Measurements from ENCODE around the gene BCCIP.
A peak's percentile ranks its signal among the peaks of the same experiment; 100 is the strongest.

BCCIP gene

GRCh38 chr10:125815764-125816163, 7.6 kb upstream of the BCCIP start:
- no peak for ATAC-seq (replicated peaks)
- no peaks in the 10 kb centered on the region for H3K27me3 Mint-ChIP-seq
- no peak overlapping the region for H3K27ac Mint-ChIP-seq
- peaks cover 15 to 33% of the 10 kb centered on the region in 2 donors for H3K36me3 Mint-ChIP-seq
- H3K9me3 Mint-ChIP-seq, result no peaks in the 10 kb centered on the region
- peaks cover 1 to 5% of the 10 kb centered on the region in 2 donors for H3K4me1 Mint-ChIP-seq
- no peak overlapping the region for H3K4me3 Mint-ChIP-seq
- DNase-seq, result no peak

GRCh38 chr10:125816548-125816947, 6.8 kb upstream of the BCCIP start:
- Mint-ChIP-seq H3K27ac (no peak overlapping the region), H3K4me3 (no peak overlapping the region)
- no peak for ATAC-seq (replicated peaks)

GRCh38 chr10:125817337-125817946, 5.9 kb upstream of the BCCIP start:
- Mint-ChIP-seq H3K36me3 (peaks cover 10 to 32% of the 10 kb centered on the region in 2 donors), H3K27me3 (no peaks in the 10 kb centered on the region), H3K4me1 (peaks cover 15 to 18% of the 10 kb centered on the region in 2 donors), H3K27ac (no peak overlapping the region), H3K4me3 (no peak overlapping the region), H3K9me3 (no peaks in the 10 kb centered on the region)
- no peak for DNase-seq
- ATAC-seq (replicated peaks), result no peak

More at GRCh38 chr10:125816548-125816947, 6.8 kb upstream of the BCCIP start:
- Mint-ChIP-seq H3K4me1 (peaks cover 9 to 11% of the 10 kb centered on the region in 2 donors), H3K36me3 (peaks cover 12 to 32% of the 10 kb centered on the region in 2 donors), H3K9me3 (no peaks in the 10 kb centered on the region), H3K27me3 (no peaks in the 10 kb centered on the region)
- DNase-seq, result no peak

GRCh38 chr10:125820701-125821100, 2.6 kb upstream of the BCCIP start:
- Mint-ChIP-seq H3K4me1 (peaks cover 15 to 21% of the 10 kb centered on the region in 2 donors), H3K4me3 (no peak overlapping the region), H3K27me3 (no peaks in the 10 kb centered on the region), H3K36me3 (peaks cover 0 to 6% of the 10 kb centered on the region in 2 donors), H3K27ac (no peak overlapping the region), H3K9me3 (no peaks in the 10 kb centered on the region)
- DNase-seq (no peak), ATAC-seq (replicated peaks) (no peak)

GRCh38 chr10:125823663-125824251, 411 bp downstream of the BCCIP start:
- ATAC-seq (replicated peaks) (peak in 1 of 2 donors; percentile 6), DNase-seq (no peak)
- no peaks in the 10 kb centered on the region for H3K27me3 Mint-ChIP-seq

GRCh38 chr10:125824736-125825135, 1.4 kb downstream of the BCCIP start:
- no peaks in the 10 kb centered on the region for H3K9me3 Mint-ChIP-seq
- ATAC-seq (replicated peaks), result no peak
- H3K4me1 Mint-ChIP-seq, result peaks cover 24 to 40% of the 10 kb centered on the region in 2 donors
- no peak overlapping the region for H3K4me3 Mint-ChIP-seq
- peaks cover 15 to 21% of the 10 kb centered on the region in 2 donors for H3K36me3 Mint-ChIP-seq
- H3K27me3 Mint-ChIP-seq, result no peaks in the 10 kb centered on the region
- H3K27ac Mint-ChIP-seq, result no peak overlapping the region
- no peak for DNase-seq

More at GRCh38 chr10:125823663-125824251, 411 bp downstream of the BCCIP start:
- Mint-ChIP-seq H3K27ac (no peak overlapping the region), H3K9me3 (no peaks in the 10 kb centered on the region), H3K4me3 (no peak overlapping the region), H3K36me3 (peaks cover 10 to 15% of the 10 kb centered on the region in 2 donors), H3K4me1 (peaks cover 20 to 40% of the 10 kb centered on the region in 2 donors)

- H3K4me1 Mint-ChIP-seq, result peaks cover 8 to 25% of the 10 kb centered on the region in 2 donors
- no peak overlapping the region for H3K27ac Mint-ChIP-seq
- DNase-seq (no peak), ATAC-seq (replicated peaks) (no peak)
- H3K4me3 Mint-ChIP-seq, result no peak overlapping the region
- H3K27me3 Mint-ChIP-seq, result no peaks in the 10 kb centered on the region
- H3K36me3 Mint-ChIP-seq, result peaks cover 20 to 23% of the 10 kb centered on the region in 2 donors
- H3K9me3 Mint-ChIP-seq, result no peaks in the 10 kb centered on the region
These were observed 3.8 kb downstream of the BCCIP start for GRCh38 chr10:125827133-125827532.

- no peak overlapping the region for H3K27ac Mint-ChIP-seq
These were observed 5.0 kb downstream of the BCCIP start for GRCh38 chr10:125828311-125828710.

GRCh38 chr10:125836746-125837145, 13.4 kb downstream of the BCCIP start:
- Mint-ChIP-seq H3K27me3 (no peaks in the 10 kb centered on the region), H3K9me3 (no peaks in the 10 kb centered on the region), H3K4me3 (no peak overlapping the region), H3K27ac (peak overlapping the region; percentile 67), H3K4me1 (peaks cover 0 to 2% of the 10 kb centered on the region in 2 donors), H3K36me3 (peaks cover 38 to 61% of the 10 kb centered on the region in 2 donors)
- no peak for DNase-seq
- no peak for ATAC-seq (replicated peaks)

More at GRCh38 chr10:125828311-125828710, 5.0 kb downstream of the BCCIP start:
- DNase-seq (no peak), ATAC-seq (replicated peaks) (no peak)
- no peaks in the 10 kb centered on the region for H3K9me3 Mint-ChIP-seq
- no peaks in the 10 kb centered on the region for H3K27me3 Mint-ChIP-seq
- H3K4me1 Mint-ChIP-seq, result peaks cover 8 to 22% of the 10 kb centered on the region in 2 donors
- H3K36me3 Mint-ChIP-seq, result peaks cover 24 to 32% of the 10 kb centered on the region in 2 donors
- no peak overlapping the region for H3K4me3 Mint-ChIP-seq

- ATAC-seq (replicated peaks) (no peak), DNase-seq (no peak)
- Mint-ChIP-seq H3K4me1 (peaks cover 0 to 2% of the 10 kb centered on the region in 2 donors), H3K36me3 (peaks cover 43 to 59% of the 10 kb centered on the region in 2 donors), H3K4me3 (no peak overlapping the region), H3K9me3 (no peaks in the 10 kb centered on the region), H3K27ac (no peak overlapping the region), H3K27me3 (no peaks in the 10 kb centered on the region)
These were observed 15.6 kb downstream of the BCCIP start for GRCh38 chr10:125838802-125839575.

- Mint-ChIP-seq H3K27ac (peak overlapping the region; percentile 44), H3K4me3 (no peak overlapping the region), H3K36me3 (peaks cover 38 to 53% of the 10 kb centered on the region in 2 donors)
These were observed 17.1 kb downstream of the BCCIP start for GRCh38 chr10:125840406-125840805.

GRCh38 chr10:125840955-125841354, 17.6 kb downstream of the BCCIP start:
- no peaks in the 10 kb centered on the region for H3K27me3 Mint-ChIP-seq
- no peak overlapping the region for H3K4me3 Mint-ChIP-seq
- H3K4me1 Mint-ChIP-seq, result peaks cover 0 to 2% of the 10 kb centered on the region in 2 donors
- DNase-seq, result no peak
- H3K27ac Mint-ChIP-seq, result no peak overlapping the region
- H3K9me3 Mint-ChIP-seq, result no peaks in the 10 kb centered on the region
- H3K36me3 Mint-ChIP-seq, result peaks cover 34 to 51% of the 10 kb centered on the region in 2 donors
- ATAC-seq (replicated peaks), result no peak

More at GRCh38 chr10:125840406-125840805, 17.1 kb downstream of the BCCIP start:
- DNase-seq, result no peak
- Mint-ChIP-seq H3K27me3 (no peaks in the 10 kb centered on the region), H3K4me1 (peaks cover 0 to 2% of the 10 kb centered on the region in 2 donors), H3K9me3 (no peaks in the 10 kb centered on the region)
- no peak for ATAC-seq (replicated peaks)

GRCh38 chr10:125843603-125844329, 20.4 kb downstream of the BCCIP start:
- H3K27ac Mint-ChIP-seq, result no peak overlapping the region
- no peak overlapping the region for H3K4me3 Mint-ChIP-seq
- H3K27me3 Mint-ChIP-seq, result no peaks in the 10 kb centered on the region
- no peak for ATAC-seq (replicated peaks)
- H3K4me1 Mint-ChIP-seq, result no peaks in the 10 kb centered on the region
- peaks cover 31 to 50% of the 10 kb centered on the region in 2 donors for H3K36me3 Mint-ChIP-seq
- H3K9me3 Mint-ChIP-seq, result no peaks in the 10 kb centered on the region
- DNase-seq, result no peak

- Mint-ChIP-seq H3K4me3 (no peak overlapping the region), H3K36me3 (peaks cover 31 to 43% of the 10 kb centered on the region in 2 donors), H3K27ac (no peak overlapping the region), H3K9me3 (no peaks in the 10 kb centered on the region), H3K4me1 (no peaks in the 10 kb centered on the region), H3K27me3 (no peaks in the 10 kb centered on the region)
- ATAC-seq (replicated peaks) (no peak), DNase-seq (no peak)
These were observed 21.4 kb downstream of the BCCIP start for GRCh38 chr10:125844751-125845221.
